Activated T-helper 2 cell treated with anti-CD3 and anti-CD28 coated beads, Interferon-gamma antibody, Interleukin-2, Interleukin-4, amounts not matched to agents 10 μg/mL and 5 μg/mL and 100 μg/mL, durations not matched to agents 14 hours and 24 hours and 36 hours (primary cell): ENCODE results near the gene TMC5. TPM values are rescaled to one million over a fixed set of nuclear protein-coding genes. Genes with fewer than 3 reads are reported as not detected.
A peak's percentile ranks its signal among the peaks of the same experiment; 100 is the strongest.
"Not testable (repeated sequence)": the region's sequence is repeated elsewhere in the genome, so short reads cannot be mapped to it uniquely, and the experiment has no call there.

Experiments used
- DNase-seq: peaks from one replicate; pipeline ENCODE4 v3.0.0; 2021; ENCODE audit warnings: low spot score
- H3K27ac Mint-ChIP-seq: one replicate; pipeline ENCODE4 v1.8.0; 2021; ENCODE audit warnings: mixed read lengths
- H3K27me3 Mint-ChIP-seq: one replicate; pipeline ENCODE4 v1.8.0; 2021; ENCODE audit warnings: low read depth, mixed read lengths
- H3K36me3 Mint-ChIP-seq: one replicate; pipeline ENCODE4 v1.8.0; 2021; ENCODE audit warnings: low read depth, mixed read lengths
- H3K4me1 Mint-ChIP-seq: one replicate; pipeline ENCODE4 v1.8.0; 2021; ENCODE audit warnings: low read depth, mixed read lengths
- H3K4me3 Mint-ChIP-seq: one replicate; pipeline ENCODE4 v1.8.0; 2021; ENCODE audit warnings: low read depth, mild to moderate bottlenecking, moderate library complexity, mixed read lengths
- H3K9me3 Mint-ChIP-seq: one replicate; pipeline ENCODE4 v1.8.0; 2021; ENCODE audit warnings: mixed read lengths
- intact Hi-C: fragments of 100-400 bp; cut with micrococcal nuclease; formaldehyde crosslinking; loops from one replicate; pipeline ENCODE4 v1.15.1; 2023
- total RNA-seq: library from RNA; stranded (reverse); gene quantifications from 2 replicates; pipeline ENCODE4 v1.2.3, GENCODE V29; 2022

Gene TMC5
- total RNA-seq, 1 donor from 2014 or later: not detected

- peaks cover 5% of the 10 kb centered on the region for H3K9me3 Mint-ChIP-seq
- H3K36me3 Mint-ChIP-seq: no peaks in the 10 kb centered on the region
- no peak overlapping the region for H3K4me3 Mint-ChIP-seq
- no peak overlapping the region for H3K27ac Mint-ChIP-seq
- peaks cover 42% of the 10 kb centered on the region for H3K27me3 Mint-ChIP-seq
- intact Hi-C loops: no loop called here
- peaks cover 45% of the 10 kb centered on the region for H3K4me1 Mint-ChIP-seq
- DNase-seq: no peak
Observed at GRCh38 chr16:19386525-19386924, 31.2 kb upstream of the TMC5 start.

DNA sequence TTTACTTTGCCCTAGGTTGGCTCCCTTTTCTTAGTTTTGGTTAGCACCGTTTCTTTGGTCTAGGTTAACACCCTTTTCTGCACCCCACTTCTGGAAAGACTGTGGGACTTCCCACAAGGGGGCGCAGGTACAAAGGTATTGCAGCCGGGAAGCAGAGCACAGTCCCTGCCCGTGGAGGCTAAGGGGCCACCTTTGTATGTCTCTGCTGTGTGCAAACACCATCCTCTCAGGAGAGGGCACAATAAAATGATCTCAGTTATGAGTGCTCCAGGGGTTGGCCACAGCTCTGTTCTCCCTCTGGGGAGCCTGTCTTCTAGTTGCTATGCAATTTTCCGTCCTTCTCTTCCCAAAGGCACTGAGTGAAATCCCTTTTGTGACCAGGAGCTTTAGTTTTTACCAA lies 28.4 kb upstream of the TMC5 start:
- Mint-ChIP-seq H3K27ac (no peak overlapping the region), H3K9me3 (peaks cover 5% of the 10 kb centered on the region), H3K4me3 (no peak overlapping the region), H3K27me3 (peaks cover 53% of the 10 kb centered on the region), H3K4me1 (peaks cover 21% of the 10 kb centered on the region), H3K36me3 (no peaks in the 10 kb centered on the region)
- DNase-seq: peak; percentile 53
- intact Hi-C loops: loop anchor here (1.0 kb wide), 1 partner anchor 113 kb away; no protein-coding TSS in a partner anchor

- not testable (repeated sequence) for H3K27ac Mint-ChIP-seq
Observed at GRCh38 chr16:19391185-19391776, 26.4 kb upstream of the TMC5 start.

DNA sequence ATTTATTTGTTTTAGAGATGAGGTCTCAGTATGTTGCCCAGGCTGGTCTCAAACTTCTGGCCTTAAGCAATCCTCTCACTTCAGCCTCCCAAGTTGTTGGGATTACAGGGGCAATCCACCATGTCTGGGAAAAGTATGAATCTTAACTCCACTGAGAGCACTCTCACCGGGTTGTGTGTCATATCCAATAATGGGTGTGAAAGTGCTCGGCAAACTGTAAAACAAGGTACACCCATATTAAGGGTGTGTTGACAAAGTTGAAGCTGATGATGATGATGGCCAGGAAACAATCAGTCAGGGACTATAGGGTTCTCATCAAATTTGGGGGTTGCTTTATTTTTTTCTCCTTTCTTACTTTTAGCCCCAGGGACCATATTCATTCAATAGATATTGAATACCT lies 25.3 kb upstream of the TMC5 start:
- H3K36me3 Mint-ChIP-seq: no peaks in the 10 kb centered on the region
- H3K9me3 Mint-ChIP-seq: peaks cover 5% of the 10 kb centered on the region
- H3K27me3 Mint-ChIP-seq: peaks cover 60% of the 10 kb centered on the region
- no peak for DNase-seq
- H3K27ac Mint-ChIP-seq: no peak overlapping the region
- H3K4me1 Mint-ChIP-seq: peaks cover 9% of the 10 kb centered on the region
- no peak overlapping the region for H3K4me3 Mint-ChIP-seq
- intact Hi-C loops: no loop called here

More at GRCh38 chr16:19391185-19391776, 26.4 kb upstream of the TMC5 start:
- H3K9me3 Mint-ChIP-seq, H3K4me3 Mint-ChIP-seq, intact Hi-C loops, H3K36me3 Mint-ChIP-seq, DNase-seq: not testable (repeated sequence)
- peaks cover 55% of the 10 kb centered on the region for H3K27me3 Mint-ChIP-seq
- H3K4me1 Mint-ChIP-seq: peaks cover 10% of the 10 kb centered on the region

DNA sequence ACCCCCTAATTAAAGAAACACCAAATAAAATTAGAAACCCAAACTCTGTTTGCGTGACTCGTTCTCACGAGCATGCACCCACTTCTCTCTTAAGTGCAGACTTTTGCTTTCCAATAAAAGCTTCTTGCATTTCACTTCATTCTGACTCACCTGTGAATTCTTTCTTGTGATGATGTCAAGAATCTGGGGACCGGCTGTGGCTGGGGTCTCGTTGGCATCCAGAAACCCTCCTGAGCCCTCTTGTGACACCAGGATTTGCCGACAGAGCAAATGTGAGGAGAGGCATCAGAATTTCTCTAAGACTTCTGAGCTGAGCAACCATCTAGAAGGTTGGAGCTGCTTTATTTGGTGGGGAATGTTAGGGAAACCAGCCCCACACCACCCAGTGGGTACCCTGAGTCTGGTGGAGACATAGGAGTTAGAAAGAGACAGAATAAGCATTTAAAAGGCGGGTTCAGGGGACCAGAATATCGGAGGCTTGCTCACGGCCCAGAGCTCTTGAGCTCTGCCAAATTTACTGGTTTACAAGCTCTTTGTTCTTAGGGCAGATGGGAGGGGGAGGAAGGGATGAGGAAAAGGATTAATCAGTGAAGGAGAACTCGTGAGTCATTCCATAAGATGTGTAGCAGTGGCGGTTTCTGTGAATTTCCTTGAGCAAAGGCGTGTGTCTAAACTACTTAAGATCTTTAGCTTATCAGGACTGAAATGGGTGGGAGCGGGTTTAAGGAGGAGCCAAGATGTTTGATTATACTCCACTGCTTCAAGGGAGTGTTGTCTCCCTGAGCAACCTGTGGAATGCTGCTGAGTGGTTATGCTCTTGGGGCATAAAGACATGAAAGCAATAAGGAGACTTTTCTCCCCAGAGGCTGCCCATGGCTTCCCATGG lies 24.2 kb upstream of the TMC5 start:
- Mint-ChIP-seq H3K36me3 (no peaks in the 10 kb centered on the region), H3K4me3 (no peak overlapping the region), H3K4me1 (peaks cover 9% of the 10 kb centered on the region), H3K27ac (no peak overlapping the region), H3K27me3 (peaks cover 55% of the 10 kb centered on the region), H3K9me3 (peaks cover 5% of the 10 kb centered on the region)
- intact Hi-C loops: no loop called here
- no peak for DNase-seq

- H3K36me3 Mint-ChIP-seq, H3K4me3 Mint-ChIP-seq, intact Hi-C loops, H3K4me1 Mint-ChIP-seq, H3K9me3 Mint-ChIP-seq, DNase-seq, H3K27ac Mint-ChIP-seq: not testable (repeated sequence)
- peaks cover 46% of the 10 kb centered on the region for H3K27me3 Mint-ChIP-seq
Observed at GRCh38 chr16:19395646-19396267, 21.9 kb upstream of the TMC5 start.

DNA sequence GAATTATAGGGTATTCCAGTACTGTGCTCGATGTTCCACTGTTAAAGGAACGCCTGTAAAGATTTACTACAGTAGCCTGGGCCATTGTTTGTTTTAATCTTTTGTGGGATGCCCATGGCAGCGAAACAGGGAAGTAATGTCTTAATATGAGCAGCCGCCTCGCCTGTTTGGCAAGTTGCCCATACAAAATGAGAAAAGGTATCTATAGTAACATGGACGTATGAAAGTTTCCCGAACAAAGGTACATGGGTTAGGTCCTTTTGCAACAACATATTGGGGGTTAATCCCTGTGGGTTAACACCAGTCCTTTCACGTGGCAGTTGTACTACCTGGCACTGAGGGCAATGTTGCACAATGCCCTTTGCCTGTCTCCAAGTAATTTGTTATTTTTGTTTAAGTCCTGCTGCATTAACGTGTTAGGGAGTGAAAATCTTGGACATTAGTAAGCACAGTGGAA lies 21.1 kb upstream of the TMC5 start:
- Mint-ChIP-seq H3K4me1 (no peaks in the 10 kb centered on the region), H3K36me3 (no peaks in the 10 kb centered on the region), H3K9me3 (peaks cover 14% of the 10 kb centered on the region), H3K4me3 (no peak overlapping the region), H3K27ac (no peak overlapping the region), H3K27me3 (peaks cover 46% of the 10 kb centered on the region)
- DNase-seq: no peak
- intact Hi-C loops: no loop called here

- H3K36me3 Mint-ChIP-seq, H3K4me3 Mint-ChIP-seq, DNase-seq, H3K4me1 Mint-ChIP-seq, intact Hi-C loops, H3K27ac Mint-ChIP-seq: not testable (repeated sequence)
- H3K27me3 Mint-ChIP-seq: peaks cover 41% of the 10 kb centered on the region
- H3K9me3 Mint-ChIP-seq: peaks cover 21% of the 10 kb centered on the region
Observed at GRCh38 chr16:19397373-19397772, 20.3 kb upstream of the TMC5 start.

DNA sequence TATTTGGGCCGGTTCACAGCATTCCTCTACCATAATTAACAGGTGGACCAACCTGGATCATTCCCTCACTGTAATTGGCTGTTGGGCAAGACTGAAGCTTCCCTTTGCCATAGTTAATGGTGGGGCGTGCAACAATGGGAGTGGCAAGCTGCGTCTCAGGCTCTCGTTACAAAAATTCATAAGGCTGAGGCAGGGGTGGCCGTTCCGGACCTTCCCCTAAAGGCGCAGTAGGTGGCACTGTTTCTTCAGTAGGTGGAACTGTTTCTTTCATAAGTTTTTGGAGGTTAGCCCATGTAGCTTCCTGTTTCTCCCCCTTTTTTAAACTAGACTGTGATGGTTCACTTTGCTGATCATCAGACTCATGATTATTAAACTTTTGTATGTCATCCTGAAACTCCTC lies 17.0 kb upstream of the TMC5 start:
- H3K4me1 Mint-ChIP-seq: no peaks in the 10 kb centered on the region
- no peaks in the 10 kb centered on the region for H3K36me3 Mint-ChIP-seq
- H3K9me3 Mint-ChIP-seq: peaks cover 28% of the 10 kb centered on the region
- peaks cover 27% of the 10 kb centered on the region for H3K27me3 Mint-ChIP-seq
- H3K27ac Mint-ChIP-seq: no peak overlapping the region
- intact Hi-C loops: no loop called here
- H3K4me3 Mint-ChIP-seq: no peak overlapping the region
- no peak for DNase-seq

- no peak overlapping the region for H3K4me3 Mint-ChIP-seq
- H3K9me3 Mint-ChIP-seq: peaks cover 24% of the 10 kb centered on the region
- no peak overlapping the region for H3K27ac Mint-ChIP-seq
- peaks cover 7% of the 10 kb centered on the region for H3K4me1 Mint-ChIP-seq
- intact Hi-C loops: no loop called here
- H3K27me3 Mint-ChIP-seq: peaks cover 51% of the 10 kb centered on the region
- no peak for DNase-seq
- no peaks in the 10 kb centered on the region for H3K36me3 Mint-ChIP-seq
Observed at GRCh38 chr16:19406891-19407491, 10.7 kb upstream of the TMC5 start.

GRCh38 chr16:19410435-19411171 lies 7.1 kb upstream of the TMC5 start:
- peaks cover 7% of the 10 kb centered on the region for H3K4me1 Mint-ChIP-seq
- H3K4me3 Mint-ChIP-seq: peak overlapping the region; percentile 73
- H3K27ac Mint-ChIP-seq: no peak overlapping the region
- peaks cover 15% of the 10 kb centered on the region for H3K9me3 Mint-ChIP-seq
- peak; percentile 13 for DNase-seq
- H3K36me3 Mint-ChIP-seq: no peaks in the 10 kb centered on the region
- intact Hi-C loops: no loop called here
- peaks cover 60% of the 10 kb centered on the region for H3K27me3 Mint-ChIP-seq

DNA sequence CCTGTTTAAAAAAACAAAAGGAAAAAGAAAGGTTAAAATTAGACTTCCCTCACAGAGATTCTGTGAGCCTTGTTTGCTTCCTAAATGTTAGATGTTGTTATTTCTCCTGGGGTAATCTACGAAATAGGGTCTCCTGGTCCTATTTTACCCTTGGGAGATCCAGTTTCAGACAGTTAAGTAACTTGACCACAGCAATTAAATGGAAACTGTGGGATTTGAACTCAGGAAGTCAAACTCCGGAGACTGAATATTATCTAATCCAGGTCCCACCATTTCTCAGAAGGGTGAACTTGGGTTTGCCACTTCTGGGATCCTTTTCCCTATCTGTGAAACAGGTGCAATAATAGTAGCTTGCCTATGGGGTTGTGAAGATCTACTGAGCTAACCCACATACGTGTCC lies 6.4 kb upstream of the TMC5 start:
- peak overlapping the region; percentile 13 for H3K4me3 Mint-ChIP-seq
- DNase-seq: no peak
- intact Hi-C loops: no loop called here
- H3K27ac Mint-ChIP-seq: no peak overlapping the region
- H3K9me3 Mint-ChIP-seq: peaks cover 15% of the 10 kb centered on the region
- no peaks in the 10 kb centered on the region for H3K36me3 Mint-ChIP-seq
- peaks cover 59% of the 10 kb centered on the region for H3K27me3 Mint-ChIP-seq
- peaks cover 7% of the 10 kb centered on the region for H3K4me1 Mint-ChIP-seq
